Parathyroid adenoma (tissue), 2 donors: ENCODE measurements around the gene NEDD4L.

Source experiments
- H2AFZ ChIP-seq: fragments of 300-600 bp; sonication (generic); one replicate; pipeline ENCODE4 v1.7.0; 2017; ENCODE audit warnings: antibody characterized with exemption, mild to moderate bottlenecking
- H3K27ac ChIP-seq: fragments of 300-600 bp; sonication (generic); one replicate; pipeline ENCODE4 v1.7.0; 2017
- H3K27me3 ChIP-seq: fragments of 300-600 bp; sonication (generic); one replicate; pipeline ENCODE4 v1.7.0; 2017; ENCODE audit warnings: low read length; ENCODE audit not compliant: control insufficient read depth, insufficient read depth
- H3K36me3 ChIP-seq: fragments of 300-600 bp; sonication (generic); one replicate; pipeline ENCODE4 v1.7.0; 2017; ENCODE audit warnings: low read length; ENCODE audit not compliant: control insufficient read depth, insufficient read depth
- H3K4me1 ChIP-seq: fragments of 300-600 bp; sonication (generic); one replicate; pipeline ENCODE4 v1.7.0; 2017; ENCODE audit warnings: control low read depth
- H3K4me2 ChIP-seq: fragments of 300-600 bp; sonication (generic); one replicate; pipeline ENCODE4 v1.7.0; 2017; ENCODE audit warnings: low read length
- H3K4me3 ChIP-seq: fragments of 300-600 bp; sonication (generic); one replicate; pipeline ENCODE4 v1.7.0; 2017; ENCODE audit warnings: low read depth, low read length
- H3K79me2 ChIP-seq: fragments of 300-600 bp; sonication (generic); one replicate; pipeline ENCODE4 v1.7.0; 2017; ENCODE audit warnings: control low read depth
- H3K9ac ChIP-seq: fragments of 300-600 bp; sonication (generic); one replicate; pipeline ENCODE4 v1.7.0; 2017; ENCODE audit warnings: mild to moderate bottlenecking
- H3K9me3 ChIP-seq: fragments of 300-600 bp; sonication (generic); one replicate; pipeline ENCODE4 v1.7.0; 2017; ENCODE audit warnings: low read length; ENCODE audit not compliant: control insufficient read depth
- CTCF ChIP-seq: fragments of 300-600 bp; sonication (generic); IDR thresholded peaks from one replicate; pipeline ENCODE4 v1.7.0; 2017; ENCODE audit warnings: antibody characterized with exemption, mild to moderate bottlenecking
- donor health status: primary hyperparathyroidism.

The NEDD4L gene

GRCh38 chr18:58201268-58201667 lies 157.2 kb downstream of the NEDD4L start:
- Histone ChIP-seq H2AFZ (no peak overlapping the region), H3K79me2 (peaks cover 11% of the 10 kb centered on the region), H3K27me3 (no peaks in the 10 kb centered on the region), H3K4me2 (no peak overlapping the region), H3K9ac (no peak overlapping the region), H3K27ac (no peak overlapping the region), H3K36me3 (no peaks in the 10 kb centered on the region), H3K4me3 (no peak overlapping the region), H3K9me3 (no peaks in the 10 kb centered on the region), H3K4me1 (no peaks in the 10 kb centered on the region)
- no peak for TF ChIP-seq CTCF

- H3K27me3 ChIP-seq: no peaks in the 10 kb centered on the region
- H3K4me2 ChIP-seq: no peak overlapping the region
- no peaks in the 10 kb centered on the region for H3K9me3 ChIP-seq
- H3K9ac ChIP-seq: no peak overlapping the region
- no peaks in the 10 kb centered on the region for H3K4me1 ChIP-seq
- peaks cover 8% of the 10 kb centered on the region for H3K79me2 ChIP-seq
- TF ChIP-seq CTCF: no peak
- H3K36me3 ChIP-seq: no peaks in the 10 kb centered on the region
- H3K27ac ChIP-seq: no peak overlapping the region
- H3K4me3 ChIP-seq: no peak overlapping the region
- H2AFZ ChIP-seq: no peak overlapping the region
These were observed 158.0 kb downstream of the NEDD4L start for GRCh38 chr18:58201733-58202730.

GRCh38 chr18:58204776-58205442 lies 160.9 kb downstream of the NEDD4L start:
- Histone ChIP-seq H3K4me1 (peaks cover 6% of the 10 kb centered on the region), H3K9ac (no peak overlapping the region), H3K27ac (no peak overlapping the region), H3K36me3 (no peaks in the 10 kb centered on the region), H3K4me3 (no peak overlapping the region), H3K27me3 (no peaks in the 10 kb centered on the region), H3K4me2 (no peak overlapping the region), H3K79me2 (peaks cover 4% of the 10 kb centered on the region), H3K9me3 (no peaks in the 10 kb centered on the region), H2AFZ (no peak overlapping the region)
- TF ChIP-seq CTCF: no peak

- H3K9ac ChIP-seq: no peak overlapping the region
These were observed 161.6 kb downstream of the NEDD4L start for GRCh38 chr18:58205443-58206160.

More at GRCh38 chr18:58205443-58206160, 161.6 kb downstream of the NEDD4L start:
- TF ChIP-seq CTCF: no peak
- Histone ChIP-seq H3K79me2 (peaks cover 4% of the 10 kb centered on the region), H2AFZ (no peak overlapping the region), H3K4me2 (no peak overlapping the region), H3K27me3 (no peaks in the 10 kb centered on the region), H3K36me3 (no peaks in the 10 kb centered on the region), H3K4me3 (no peak overlapping the region), H3K27ac (no peak overlapping the region), H3K9me3 (no peaks in the 10 kb centered on the region), H3K4me1 (peaks cover 6% of the 10 kb centered on the region)
